ENCODE data around the gene SLC35F3.

Gene SLC35F3

DNA sequence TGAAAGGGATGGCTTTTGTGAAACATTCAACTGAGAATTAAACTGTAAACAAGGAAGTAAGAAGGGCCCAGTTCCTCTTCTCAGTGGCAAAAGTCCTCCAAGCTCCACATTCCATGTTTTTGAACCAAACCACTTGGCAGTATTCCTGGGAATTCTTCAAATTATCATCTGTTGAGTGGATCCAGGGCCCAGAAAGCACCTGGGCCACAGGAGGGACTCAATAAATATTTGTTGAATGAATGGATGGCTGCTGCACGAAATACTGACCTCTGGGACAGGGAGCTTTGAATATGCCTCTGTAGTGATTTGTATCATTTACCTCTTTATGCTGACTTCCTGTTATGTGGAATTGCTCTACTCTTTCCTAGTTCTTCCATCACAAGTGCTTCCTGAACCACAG lies 4.7 kb downstream of the SLC35F3 start:
- no peak for DNase-seq (ENCODE audit: low read depth in 4 of 4, low spot score in 1 of 4)

DNA sequence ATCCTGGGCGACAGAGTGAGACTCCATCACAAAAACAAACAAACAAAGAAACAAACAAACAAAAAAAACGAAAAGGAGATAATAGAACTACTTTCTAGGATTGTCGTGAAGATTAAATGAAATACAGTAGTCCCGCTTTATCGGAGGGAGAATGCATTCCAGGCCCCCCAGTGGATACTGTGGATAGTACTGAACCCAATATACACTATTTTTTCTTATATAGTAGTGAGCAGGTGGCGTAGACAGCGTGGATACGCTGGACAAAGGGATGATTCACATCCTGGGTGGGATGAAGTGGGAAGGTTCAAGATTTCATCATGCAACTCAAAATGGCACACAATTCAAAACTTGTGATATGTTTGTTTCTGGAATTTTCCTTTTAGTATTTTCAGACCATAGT lies 8.0 kb downstream of the SLC35F3 start:
- no peak for DNase-seq (ENCODE audit: low read depth in 4 of 4, low spot score in 1 of 4)

DNA sequence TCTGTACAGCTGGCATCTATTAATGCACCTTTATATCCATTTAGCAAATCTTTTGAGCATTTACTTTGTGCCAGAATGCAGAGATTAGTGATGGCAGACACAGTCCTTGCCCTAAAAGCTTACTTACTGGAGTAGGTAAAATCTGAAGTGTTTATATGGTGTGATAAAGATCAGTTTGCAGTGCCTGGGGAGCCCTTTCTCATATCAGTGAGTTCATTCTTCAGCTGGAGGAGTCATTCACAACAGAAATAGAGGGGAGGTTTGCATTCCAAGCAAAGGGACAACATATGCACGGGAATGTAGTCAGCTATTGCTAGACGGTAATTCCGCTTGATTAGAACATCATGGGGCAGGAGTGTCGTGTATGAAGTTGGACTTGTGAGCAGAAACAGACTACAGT lies 8.4 kb downstream of the SLC35F3 start:
- DNase-seq (ENCODE audit: low read depth in 4 of 4, low spot score in 1 of 4), result no peak

DNA sequence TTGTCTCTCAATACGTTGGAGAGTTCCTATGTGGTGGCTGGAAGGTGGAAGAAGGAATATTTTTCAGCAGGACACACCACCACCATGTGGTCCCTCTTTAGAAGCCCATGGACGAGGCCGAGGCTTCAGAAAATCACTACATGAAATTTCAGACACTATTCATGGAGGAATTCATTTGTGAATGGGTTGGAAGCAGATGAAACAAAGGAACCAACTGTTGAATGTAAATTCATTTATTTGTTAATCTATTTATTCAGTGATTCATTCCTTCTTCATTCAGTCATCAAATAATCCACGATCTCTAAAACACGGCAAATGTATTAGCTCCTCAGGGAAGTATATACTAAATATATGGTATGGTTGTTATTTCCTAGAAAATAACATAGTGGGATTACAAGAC lies 12.2 kb downstream of the SLC35F3 start:
- no peak for DNase-seq (ENCODE audit: low read depth in 4 of 4, low spot score in 1 of 4)

DNA sequence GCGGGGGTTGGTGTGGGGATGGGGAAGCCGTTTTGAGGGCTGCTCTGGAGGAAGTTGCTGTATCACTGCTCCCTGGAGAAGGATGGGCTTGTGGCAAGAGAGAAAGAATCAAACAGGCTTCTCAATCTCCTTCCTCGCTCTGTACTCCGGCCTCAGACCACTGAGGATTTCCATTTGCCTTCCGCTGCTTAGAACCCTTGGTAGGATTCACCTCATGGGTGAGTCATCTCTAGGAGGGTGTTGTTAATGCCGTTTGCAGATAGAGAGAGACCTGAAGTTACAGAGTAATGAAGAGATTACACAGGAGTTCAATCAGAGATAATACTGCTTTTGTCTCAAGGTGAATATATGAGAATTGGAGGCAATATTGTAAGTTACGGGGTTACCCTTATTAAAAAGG lies 15.3 kb downstream of the SLC35F3 start:
- DNase-seq (ENCODE audit: low read depth in 4 of 4, low spot score in 1 of 4), result no peak

DNA sequence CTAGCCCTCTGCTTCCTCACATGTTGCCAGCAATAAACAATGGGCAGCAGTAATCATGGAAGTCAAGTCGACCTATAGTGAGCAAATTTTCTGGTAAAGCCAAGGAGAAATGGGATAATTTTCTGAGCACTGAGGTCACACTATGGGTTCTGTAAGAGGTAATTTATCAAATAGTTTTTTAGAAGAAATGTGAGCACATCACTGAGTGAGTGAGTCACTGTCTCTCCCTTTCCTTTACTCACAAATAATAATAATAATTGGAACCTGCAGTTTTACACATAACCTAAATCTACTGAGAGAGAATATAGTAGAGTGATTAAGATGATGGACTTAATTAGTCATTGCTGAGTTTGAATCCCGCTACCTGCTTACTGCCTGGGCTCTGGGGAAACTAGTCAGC lies 23.6 kb downstream of the SLC35F3 start:
- DNase-seq (ENCODE audit: low read depth in 4 of 4, low spot score in 1 of 4), result no peak

DNA sequence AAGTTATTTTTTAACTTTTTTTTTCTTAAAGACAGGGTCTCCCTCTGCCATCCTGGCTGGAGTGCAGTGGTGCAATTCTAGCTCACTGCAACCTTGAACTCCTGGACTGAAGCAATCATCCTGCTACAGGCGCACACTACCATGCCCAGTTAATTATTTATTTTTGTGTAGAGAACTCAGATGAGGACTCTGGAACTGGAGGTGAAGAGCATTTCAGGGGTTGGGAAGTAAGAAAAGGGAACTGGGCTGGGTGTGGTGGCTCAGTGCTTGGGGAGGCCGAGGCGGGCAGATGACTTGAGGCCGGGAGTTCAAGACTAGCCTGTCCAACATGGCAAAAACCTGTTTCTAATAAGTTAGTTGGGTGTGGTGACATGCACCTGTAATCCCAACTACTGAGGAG lies 28.9 kb downstream of the SLC35F3 start:
- no peak for DNase-seq (ENCODE audit: low read depth in 4 of 4, low spot score in 1 of 4)

DNA sequence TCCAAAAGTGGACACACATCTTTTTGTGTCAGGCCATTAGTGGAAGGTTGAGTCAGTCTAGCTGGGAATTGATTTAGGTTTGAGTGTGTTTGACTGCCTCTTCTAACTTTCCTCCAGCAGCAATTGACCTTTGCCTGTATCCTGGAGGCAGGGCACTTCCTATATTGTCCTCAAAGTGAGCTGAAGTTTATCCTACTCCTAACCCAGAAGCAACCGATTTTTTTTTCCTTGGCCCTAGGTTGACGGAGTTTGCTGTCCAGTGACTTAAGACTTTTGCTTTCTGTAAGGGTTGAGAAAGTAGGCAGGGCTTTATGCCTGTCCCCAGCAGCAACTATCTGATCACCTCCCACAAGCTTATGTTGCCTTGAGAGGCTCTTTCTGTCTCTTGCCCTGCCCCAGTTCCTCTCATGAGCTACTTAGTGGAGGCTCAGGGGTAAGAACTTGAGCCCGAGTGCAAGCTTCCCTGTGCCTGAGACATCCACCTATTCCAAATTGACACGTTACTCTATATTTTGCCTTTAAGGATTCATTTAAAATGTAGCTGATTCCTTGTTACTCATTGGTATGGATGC lies 30.9 kb downstream of the SLC35F3 start:
- DNase-seq (ENCODE audit: low read depth in 4 of 4, low spot score in 1 of 4), result no peak

DNA sequence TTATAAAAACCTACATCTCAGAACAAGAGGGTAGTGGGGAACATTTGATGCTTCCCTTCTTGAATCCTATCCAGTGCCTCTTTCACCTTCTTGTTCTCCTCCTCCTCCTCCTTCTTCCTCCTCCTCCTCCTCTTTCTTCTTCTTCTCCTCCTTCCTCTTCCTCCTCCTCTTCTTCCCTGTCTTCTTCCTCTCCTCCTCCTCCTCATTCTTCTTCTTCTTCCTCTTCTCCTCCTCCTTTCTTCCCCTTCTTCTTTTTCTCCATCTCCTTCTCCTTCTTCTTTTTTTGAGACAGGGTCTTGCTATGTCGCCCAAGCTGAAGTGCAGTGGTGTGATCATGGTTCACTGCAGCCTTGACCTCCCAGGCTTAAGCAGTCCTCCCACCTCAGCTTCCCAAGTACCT lies 31.9 kb downstream of the SLC35F3 start:
- no peak for DNase-seq (ENCODE audit: low read depth in 4 of 4, low spot score in 1 of 4)

DNA sequence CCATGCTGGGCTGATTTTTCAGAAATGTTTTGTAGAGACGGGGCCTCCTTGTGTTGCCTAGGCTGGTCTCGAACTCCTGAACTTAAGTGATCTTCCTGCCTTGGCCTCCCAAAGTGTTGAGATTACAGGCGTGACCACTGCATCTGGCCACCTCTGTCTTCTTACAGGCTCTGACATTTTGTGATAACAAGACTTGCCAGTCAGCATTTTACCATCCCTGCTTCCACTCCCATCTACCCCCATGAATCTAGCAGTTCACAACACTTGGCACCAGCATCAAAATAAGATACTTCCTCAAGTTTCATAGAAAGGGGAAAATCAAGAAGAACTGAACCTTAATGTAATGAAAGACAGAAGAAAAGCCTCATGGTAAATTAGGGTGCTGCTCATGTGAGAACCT lies 32.4 kb downstream of the SLC35F3 start:
- no peak for DNase-seq (ENCODE audit: low read depth in 4 of 4, low spot score in 1 of 4)

DNA sequence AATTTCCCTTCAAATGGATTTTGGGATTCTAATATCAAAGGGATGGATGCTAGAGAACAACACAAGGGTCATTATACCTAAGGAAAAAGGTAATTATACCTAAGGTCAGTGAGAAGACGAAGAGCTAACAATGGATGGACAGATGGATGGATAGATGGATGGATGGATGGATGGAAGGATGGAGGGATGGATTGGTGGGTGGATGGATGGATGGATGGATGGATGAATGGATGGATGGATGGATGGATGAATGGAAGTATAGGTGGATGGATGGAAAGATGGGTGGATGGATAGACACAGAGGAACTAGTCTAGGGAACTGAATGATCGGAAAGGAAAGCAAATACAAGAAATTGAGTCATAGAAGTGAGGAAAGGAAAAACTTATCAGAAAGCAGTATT lies 34.0 kb downstream of the SLC35F3 start:
- DNase-seq (ENCODE audit: low read depth in 4 of 4, low spot score in 1 of 4), result no peak

DNA sequence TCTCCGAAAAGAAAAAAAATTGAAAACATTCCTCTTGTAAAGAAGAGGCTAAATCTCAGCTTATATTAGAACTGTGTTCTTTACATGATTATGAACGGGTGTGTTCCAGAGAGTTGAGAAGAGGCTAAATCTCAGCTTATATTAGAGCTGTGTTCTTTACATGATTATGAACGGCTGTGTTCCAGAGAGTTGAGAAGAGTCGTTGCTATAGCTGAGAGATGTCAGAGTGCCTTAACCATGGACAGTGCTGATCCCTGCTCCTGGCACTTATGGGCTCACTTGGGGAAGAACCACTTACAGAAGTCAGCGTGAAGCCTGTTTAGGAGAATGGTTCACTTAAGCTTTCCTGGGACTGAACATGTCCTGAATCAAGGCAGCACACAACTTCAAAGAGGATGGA lies 35.0 kb downstream of the SLC35F3 start:
- DNase-seq (ENCODE audit: low read depth in 4 of 4, low spot score in 1 of 4), result no peak

DNA sequence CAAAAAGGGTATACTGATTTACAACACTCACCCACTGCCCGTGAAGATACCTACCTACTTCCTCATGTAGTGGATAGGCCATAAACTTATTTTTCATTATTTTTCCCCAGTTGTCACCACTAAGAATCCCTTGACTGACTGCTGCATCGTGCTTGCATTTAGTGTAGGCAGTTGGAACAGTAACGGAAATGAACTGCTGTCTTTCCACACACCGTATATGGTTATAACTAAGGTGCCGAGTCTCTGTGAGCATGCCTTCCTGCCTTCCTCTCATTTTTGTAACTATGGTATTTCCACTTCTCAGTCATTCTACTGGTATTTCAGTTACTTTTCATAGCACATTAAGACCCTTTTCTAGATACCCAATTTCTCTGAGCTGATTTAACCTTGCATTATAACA lies 36.4 kb downstream of the SLC35F3 start:
- DNase-seq (ENCODE audit: low read depth in 4 of 4, low spot score in 1 of 4), result no peak

DNA sequence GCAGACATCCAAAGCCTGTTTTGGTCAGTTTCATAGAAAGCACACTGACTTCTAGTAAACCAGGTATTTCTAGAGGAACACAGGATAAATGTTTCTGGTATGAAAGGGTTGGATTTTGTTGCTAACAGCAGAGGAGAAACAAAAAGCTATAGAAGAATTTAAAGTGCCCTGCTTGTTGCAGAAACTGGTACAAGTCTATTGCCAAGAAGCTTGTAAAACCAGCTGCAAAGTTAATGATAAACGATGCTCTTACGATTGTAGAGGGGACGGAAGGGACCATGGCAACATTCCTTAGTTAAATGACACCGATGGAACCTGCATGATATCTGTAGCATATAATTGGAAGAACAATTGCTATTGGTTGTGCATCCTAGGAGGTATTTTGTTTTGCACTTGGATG lies 40.1 kb downstream of the SLC35F3 start:
- DNase-seq (ENCODE audit: low read depth in 4 of 4, low spot score in 1 of 4), result no peak

DNA sequence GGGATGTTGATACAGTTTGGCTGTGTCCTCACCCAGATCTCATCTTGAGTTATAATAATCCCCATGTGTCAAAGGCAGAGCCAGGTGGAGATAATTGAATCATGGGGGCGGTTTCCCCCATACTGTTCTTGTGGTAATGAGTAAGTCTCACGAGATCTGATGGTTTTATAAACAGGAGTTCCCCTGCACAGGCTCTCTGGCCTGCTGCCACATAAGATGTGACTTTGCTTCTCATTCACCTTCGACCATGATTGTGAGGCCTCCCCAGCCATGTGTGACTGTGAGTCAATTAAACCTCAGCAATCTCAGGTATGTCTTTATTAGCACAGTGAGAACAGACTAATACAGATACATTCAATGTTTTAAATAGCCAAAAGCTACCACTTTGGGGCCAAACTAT lies 41.1 kb downstream of the SLC35F3 start:
- no peak for DNase-seq (ENCODE audit: low read depth in 4 of 4, low spot score in 1 of 4)

DNA sequence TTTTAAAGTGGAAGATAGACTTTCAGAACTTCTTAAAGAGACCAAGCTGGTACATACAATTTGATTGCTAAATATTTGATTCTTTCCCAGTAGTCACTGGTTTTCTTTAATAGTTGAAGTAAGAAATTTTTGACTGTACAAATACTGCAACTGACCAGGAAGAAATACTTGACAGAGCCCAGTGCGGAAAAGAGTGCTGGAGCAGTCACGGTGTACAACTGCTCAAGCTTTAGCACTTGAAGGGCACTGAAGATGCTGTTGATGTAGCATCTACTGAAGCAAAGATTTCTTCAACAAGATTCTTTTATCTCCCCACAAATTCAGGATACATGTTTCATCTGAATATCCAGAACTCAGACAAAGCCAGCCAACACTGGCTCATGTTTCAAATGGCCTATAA lies 41.5 kb downstream of the SLC35F3 start:
- no peak for DNase-seq (ENCODE audit: low read depth in 4 of 4, low spot score in 1 of 4)

DNA sequence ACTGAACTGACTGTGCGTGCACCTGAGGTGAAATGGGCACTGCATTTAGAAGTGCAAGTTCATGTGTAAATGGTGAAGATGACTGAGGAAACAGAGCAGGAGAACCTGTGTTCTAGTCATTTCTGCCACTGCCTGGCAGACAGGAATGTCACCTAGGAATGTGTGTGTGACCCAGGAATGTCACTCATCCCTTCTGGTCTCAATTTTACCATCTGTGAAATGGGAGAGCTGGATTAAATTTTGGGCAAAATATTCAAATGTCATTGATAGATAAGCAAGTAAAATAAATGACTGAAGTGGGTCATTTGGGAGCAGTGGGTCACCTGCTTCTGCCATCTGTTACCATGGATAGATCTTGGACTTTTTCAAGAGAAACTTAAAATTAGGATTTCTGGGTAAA lies 42.2 kb downstream of the SLC35F3 start:
- DNase-seq (ENCODE audit: low read depth in 4 of 4, low spot score in 1 of 4), result no peak

DNA sequence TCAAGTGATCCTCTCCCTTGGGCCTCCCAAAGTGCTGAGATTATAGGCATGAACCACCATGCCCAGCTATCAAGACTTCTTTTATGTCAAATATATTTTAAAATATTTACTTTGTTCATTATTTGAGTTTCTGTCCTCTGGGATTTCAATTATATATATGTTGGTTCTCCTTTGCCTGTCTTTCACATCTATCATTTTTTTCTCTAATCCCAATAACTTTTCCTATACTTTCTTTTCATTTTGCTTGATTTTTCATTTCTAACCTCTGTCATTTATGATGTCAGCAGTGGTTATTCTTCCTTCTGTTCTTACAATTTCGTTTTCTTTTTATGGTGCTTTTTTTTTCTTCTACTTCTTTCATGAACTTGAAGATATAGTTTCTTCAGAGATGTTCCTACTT lies 47.3 kb downstream of the SLC35F3 start:
- no peak for DNase-seq (ENCODE audit: low read depth in 4 of 4, low spot score in 1 of 4)

DNA sequence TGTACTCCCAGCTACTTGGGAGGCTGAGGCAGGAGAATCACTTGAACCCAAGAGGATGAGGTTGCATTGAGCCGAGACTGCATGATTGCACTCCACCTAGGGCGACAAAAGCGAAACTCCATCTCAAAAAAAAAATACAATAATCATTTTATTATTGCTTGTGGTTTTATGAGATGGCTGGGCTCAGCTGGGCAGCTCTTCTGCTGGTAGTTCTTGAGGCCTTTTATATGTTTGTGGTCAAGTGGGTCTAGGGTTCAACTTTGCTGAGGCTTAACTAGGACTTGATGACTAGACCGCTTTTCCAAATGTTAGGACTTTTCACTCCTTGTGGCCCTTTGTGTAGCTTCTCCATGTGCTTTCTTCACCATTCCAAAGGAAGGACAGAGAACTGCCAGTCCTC lies 53.2 kb downstream of the SLC35F3 start:
- no peak for DNase-seq (ENCODE audit: low read depth in 4 of 4, low spot score in 1 of 4)

DNA sequence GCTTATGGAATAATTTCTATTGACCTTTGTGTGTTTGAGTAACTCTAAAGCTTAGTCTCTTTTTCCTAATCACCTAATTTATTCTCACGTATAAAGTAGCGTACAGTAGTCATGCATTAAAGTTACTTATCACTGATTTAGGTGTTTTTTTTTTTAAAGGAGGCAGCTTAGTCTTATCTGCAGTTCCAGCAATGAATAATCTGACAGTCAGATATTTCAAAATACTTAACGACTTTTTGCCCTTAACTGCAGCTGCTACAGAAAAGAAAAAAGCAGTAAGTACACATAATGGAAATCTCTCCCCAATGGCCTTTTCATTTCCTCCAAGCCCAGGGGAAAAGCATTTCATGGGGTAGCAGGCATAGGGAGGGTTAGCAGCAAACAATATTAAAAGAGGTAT lies 54.6 kb downstream of the SLC35F3 start:
- DNase-seq (ENCODE audit: low read depth in 4 of 4, low spot score in 1 of 4), result no peak

DNA sequence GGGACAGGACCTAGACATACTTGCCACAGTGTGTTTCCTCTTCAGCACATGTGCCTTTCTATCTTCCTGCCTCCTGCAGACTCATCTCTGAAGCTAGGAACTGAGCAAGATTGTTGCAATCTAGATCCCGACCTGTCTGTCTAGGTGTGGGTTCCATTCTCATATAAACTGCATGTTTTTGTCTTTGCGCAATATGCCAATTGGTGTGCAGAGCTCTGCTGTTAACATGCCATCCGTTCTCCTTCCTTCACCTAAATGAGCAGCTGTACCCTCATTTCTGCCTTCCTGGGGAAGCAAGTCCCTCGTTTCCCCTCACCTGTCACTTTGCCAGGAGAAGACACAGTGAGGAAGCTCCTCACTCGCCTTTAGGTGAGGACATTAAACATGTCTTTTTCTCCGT lies 55.5 kb downstream of the SLC35F3 start:
- DNase-seq (ENCODE audit: low read depth in 4 of 4, low spot score in 1 of 4), result no peak

DNA sequence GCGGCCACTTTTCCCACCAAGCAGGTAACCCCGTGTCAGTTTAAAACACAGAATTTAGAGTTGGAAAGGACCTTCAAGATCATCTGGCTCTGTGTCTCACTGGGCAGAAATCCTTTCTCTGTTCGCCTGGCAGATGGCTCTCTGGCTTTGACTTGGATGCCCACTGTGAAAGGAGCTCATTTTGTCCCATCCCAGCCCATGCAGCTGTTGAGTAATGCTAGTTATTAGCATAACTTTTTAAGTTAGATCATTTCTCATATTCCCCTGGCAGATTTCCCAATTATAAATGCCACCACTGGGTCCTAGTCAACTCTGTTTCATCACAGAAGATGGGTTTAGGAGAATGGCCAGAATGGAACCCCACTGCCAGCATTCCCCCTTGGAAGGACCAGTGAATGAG lies 55.9 kb downstream of the SLC35F3 start:
- no peak for DNase-seq (ENCODE audit: low read depth in 4 of 4, low spot score in 1 of 4)

DNA sequence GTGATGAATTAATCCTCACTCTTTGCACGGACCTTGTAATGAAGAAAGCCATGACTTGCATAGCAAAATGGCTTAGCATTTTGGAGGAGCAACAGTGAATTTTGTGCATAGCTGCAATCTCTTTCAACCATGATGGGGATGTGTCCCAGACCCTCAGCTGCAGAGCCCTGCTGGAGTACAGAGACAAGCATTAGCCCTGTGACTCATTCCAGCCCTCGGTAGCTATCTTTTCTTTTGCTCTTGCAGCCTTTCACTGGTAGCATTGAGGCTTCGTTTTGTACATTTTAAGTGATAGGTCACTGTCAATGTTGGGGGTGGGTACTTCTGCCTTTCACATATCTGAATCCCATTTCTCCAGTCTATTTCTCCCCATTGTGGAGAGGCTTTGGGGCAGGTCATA lies 58.4 kb downstream of the SLC35F3 start:
- DNase-seq (ENCODE audit: low read depth in 4 of 4, low spot score in 1 of 4), result no peak

DNA sequence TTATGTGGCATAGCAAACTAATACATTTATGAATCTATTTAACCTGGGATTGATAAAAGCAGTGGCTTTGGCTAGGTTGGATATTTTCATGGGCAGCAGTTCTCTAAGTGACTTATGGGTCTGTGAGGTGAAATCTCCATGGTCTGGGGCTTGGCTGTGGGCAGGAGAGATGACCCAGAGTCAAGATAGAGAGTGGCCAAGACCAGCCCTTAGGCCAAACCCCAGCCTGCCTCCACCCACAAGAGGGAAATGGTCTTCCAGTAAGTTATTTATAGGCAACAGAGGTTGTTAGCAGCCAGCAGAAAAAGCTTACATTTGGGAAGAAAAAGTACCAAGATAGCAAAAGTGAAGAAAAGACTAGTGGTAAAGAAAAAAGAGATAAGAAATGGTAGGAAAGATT lies 61.4 kb downstream of the SLC35F3 start:
- DNase-seq (ENCODE audit: low read depth in 4 of 4, low spot score in 1 of 4), result no peak

Measured in stimulated activated CD4-positive, alpha-beta T cell treated with anti-CD3 and anti-CD28 coated beads, Interleukin-1b, Interleukin-23, amount 100 ng/mL, for 24 hours (primary cell).